Measurements from ENCODE around the gene OTOP3.

The OTOP3 gene

DNA sequence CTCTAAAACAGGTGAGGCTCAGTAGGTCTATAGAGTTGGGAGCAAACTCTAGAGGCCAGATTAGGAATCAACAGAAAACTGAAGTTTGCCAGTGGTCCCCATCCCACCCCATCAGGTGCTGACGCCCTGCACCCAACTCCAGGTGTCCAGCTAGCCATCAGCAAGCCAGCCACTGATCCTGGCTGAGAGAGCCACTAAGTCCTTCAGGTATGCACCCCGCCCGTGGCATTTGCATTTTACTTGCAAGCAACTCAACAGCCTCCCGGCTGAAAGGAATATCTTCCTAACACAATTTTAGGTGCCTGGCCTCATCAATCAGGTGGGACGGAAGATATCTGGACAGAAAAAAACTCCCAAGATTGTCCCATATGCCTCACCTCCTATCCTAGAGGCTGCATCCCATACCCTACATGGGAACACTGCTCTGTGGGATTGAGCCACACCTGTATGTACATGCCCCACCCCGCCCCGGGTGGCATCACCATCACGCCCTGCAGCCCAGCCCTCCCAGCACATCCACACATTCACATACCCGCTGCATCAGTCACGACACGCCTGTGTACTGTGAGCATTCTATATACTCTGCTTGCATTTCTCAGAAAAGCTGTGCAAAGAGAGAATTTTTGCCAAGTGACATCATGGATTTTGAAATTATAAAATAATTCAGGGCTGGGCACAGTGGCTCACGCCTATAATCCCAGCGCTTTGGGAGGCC, 8.3 kb downstream of the OTOP3 start:
- no peak for DNase-seq

DNA sequence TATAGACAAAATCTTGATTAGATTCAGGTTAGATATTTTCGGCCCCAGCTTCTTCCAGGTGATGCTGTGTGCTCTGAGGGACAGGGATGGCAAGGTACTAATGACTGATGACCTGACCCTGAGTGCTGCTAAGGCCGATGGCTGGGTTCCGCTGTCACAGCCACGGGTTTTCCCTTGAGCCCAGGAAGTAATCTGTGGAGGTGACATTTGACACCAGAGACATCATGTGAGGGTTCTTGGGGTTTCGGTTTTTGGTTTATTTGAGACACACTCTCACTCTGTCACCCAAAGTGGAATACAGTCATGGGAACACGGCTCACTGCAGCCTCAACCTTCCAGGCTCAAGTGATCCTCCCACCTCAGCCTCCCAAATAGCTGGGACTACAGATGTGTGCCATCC, 9.8 kb downstream of the OTOP3 start:
- no peak for DNase-seq

DNA sequence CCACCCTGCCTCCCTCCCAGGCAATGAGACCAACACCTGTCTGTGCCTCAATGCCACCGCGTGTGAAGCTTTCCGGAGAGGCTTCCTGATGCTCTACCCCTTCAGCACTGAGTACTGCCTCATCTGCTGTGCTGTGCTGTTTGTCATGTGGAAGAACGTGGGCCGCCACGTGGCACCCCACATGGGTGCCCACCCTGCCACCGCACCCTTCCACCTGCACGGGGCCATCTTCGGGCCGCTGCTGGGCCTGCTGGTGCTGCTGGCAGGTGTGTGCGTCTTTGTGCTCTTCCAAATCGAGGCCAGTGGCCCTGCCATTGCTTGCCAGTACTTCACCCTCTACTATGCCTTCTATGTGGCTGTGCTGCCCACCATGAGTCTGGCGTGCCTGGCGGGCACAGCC, 10.9 kb downstream of the OTOP3 start:
- DNase-seq: no peak

DNA sequence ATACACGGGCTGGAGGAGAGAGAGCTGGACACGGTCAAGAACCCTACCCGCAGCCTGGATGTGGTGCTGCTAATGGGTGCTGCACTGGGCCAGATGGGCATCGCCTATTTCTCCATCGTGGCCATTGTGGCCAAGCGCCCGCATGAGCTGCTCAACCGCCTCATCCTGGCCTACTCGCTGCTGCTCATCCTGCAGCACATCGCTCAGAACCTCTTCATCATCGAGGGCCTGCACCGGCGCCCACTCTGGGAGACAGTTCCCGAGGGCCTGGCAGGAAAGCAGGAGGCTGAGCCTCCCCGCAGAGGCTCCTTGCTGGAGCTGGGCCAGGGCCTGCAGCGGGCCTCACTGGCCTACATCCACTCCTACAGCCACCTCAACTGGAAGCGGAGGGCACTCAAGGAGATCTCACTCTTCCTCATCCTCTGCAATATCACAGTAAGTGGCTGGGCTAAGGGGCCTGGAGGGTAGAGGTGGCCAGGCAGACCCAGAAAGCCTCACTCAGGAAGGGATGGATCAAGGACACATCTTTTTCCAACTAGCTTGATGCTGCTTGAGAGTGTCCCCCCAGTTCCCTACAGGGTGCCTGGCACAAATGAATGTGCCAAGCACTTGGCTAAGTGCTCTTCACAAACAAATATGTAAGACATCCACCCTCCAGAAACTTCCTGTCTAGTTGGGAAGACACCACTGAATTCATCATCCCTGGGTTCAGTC, 11.5 kb downstream of the OTOP3 start:
- no peak for DNase-seq

DNA sequence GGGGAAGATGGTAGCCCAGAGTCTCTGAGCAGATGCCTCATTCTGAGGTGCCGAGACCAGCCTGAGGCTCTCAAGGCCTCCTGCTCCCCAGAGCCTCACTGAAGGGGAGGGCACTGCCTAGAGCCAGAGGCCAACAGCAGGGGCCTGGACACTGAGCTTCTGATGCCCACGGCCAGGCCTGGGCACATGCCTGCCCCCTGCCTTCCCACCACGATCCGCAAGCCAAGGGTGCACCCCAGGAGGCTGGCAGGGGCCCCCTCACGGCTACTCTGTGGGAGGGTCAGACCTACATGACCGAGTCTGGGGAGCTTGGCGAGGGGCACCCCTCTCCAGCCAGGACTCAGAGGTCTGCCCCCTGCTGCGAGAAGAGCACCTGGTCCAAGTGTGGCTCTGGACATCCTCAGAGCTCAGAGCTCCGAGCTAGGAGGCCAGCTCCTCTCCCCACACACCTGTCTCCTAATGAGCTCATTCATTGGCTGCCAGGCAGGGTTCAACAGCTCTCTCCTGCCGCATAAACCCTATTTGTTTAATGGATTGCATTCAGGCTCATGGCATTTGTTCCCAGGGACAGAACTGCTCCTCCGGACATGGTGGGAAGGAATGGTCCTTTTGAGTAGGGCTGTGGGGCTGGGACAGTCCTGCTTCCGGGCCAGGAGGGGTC, 13.9 kb downstream of the OTOP3 start:
- no peak for DNase-seq

DNA sequence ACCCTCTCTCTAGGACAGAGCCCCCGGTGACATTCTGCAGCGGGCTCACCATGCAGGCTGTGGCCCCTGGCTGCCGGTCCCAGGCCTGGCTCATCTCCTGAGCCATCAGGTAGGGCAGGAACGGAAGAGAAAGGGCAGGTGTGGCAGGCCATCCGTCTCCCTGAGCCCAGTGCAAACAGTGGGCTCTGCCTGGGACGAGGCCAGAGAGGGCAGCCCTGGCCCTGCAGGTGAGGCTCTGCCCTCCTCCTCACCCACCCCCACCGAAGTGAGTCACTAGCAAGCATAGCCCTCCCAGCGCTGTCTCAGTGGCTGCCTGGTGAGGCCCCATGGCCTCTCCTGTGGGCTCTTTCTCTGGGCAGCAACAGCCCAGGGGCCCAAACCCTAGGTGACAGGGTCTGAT, 14.5 kb downstream of the OTOP3 start:
- DNase-seq: no peak

DNA sequence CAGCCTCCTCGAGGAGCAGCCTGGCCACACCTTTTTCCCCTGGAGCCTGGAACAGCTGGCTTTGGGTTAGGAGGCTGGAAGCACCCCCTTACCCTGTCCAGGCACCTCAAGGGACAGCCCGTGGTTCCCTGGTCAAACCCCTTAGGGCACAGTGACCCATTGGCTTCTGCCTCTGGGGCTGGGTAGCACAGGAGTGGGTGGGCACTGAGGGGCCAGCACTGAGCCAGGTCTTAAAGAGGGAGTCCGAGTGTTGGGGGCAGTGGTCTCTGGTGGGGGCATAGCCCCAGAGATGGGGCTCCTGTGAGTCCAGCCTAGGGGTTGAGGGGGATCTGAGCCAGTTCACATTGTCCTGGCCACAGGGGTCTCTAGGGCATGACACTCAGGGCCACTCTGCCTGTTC, 15.4 kb downstream of the OTOP3 start:
- DNase-seq: no peak

DNA sequence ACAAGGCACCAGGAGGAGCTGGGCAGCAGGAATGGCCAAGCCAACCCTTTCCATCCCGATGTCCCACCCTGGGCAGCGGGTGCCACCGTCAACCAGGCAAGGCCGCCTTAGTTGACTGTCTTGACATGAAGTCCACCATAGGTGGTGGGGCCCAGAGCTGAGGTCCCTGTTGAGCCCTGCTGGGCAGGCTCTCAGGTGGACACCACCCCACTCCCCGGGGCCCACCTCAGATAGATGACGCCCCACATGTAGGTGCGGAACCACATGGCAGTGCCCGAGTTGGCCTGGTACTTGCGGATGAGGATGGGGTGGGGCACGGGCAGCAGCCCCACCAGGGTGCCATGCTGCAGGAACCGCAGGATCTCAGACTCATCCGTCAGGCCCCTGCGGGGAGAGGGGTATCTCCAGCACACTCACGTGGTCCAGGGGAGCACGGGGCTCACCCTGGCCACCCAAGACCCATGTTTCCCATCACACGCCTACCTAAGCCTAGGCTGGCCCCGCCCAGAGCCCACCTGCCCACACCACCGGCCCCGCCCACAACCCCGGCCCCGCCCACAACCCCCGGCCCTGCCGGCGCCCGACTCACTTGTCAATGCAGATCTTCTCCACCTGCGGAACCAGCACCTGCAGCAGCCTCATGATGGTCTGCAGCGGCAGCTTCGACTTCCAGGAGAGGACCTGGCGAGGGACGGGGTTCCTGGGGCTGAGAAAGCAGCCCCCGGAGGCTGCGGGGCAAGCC, 16.2 kb downstream of the OTOP3 start:
- no peak for DNase-seq

DNA sequence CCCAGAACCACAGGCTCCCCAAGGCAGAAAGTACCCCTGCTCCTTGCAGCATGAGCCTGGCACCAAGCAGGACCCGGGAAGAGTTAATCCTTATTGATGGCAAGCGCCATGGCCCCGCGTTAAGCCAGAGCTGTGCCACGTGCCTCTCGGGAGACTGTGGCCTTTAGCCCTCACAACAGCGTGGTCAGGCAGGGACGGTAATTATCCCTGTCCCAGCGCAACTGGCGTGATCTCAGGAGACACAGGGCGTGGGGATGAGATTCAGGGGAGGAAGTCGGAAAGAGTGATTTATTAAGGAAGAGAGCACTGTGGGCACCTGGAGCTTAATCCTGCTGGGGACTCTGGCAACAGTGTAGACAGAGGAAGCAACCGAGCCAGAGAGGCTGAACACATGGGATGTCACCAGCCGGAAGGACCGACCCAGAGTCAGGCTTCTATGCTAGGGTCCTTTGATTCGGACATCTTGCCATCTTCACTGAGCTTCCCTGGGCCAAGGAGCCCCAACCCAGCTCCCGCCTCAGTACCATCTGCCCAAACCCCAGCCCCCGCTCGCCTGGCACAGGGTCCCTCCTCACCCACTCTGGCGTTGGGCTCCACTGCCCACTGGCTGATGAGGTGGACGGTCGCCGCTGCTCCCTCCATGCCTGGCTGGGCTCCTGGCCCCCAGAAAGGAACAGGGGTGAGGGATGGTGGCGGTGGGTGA, 16.9 kb downstream of the OTOP3 start:
- DNase-seq: no peak

DNA sequence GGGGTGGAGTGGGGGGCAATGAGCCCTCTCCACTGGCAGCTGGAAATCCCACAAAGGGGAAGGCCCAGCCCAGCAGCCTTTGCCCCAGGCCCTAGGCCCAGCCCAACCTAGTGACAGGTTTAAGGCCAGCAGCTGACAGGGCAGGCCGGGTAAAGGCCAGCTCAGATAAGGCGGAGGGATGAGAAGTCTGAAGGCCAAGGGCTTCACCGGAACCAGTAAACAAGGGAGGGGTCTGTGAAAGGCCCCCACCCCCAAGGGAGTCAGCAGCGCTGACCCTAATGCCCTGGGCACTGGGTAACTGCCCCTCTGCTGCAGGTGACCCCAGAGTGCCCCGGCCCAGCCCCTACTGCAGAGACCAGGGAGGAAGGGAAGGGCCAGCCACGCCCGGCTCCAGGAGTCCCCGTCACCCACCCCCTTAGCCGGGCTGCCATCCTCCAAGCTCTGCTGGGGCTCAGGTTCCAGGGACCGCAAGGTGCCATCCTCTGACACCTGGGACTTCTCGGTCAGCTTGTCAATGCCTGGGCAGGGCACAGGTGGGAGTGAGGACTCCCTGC, 17.5 kb downstream of the OTOP3 start:
- no peak for DNase-seq

DNA sequence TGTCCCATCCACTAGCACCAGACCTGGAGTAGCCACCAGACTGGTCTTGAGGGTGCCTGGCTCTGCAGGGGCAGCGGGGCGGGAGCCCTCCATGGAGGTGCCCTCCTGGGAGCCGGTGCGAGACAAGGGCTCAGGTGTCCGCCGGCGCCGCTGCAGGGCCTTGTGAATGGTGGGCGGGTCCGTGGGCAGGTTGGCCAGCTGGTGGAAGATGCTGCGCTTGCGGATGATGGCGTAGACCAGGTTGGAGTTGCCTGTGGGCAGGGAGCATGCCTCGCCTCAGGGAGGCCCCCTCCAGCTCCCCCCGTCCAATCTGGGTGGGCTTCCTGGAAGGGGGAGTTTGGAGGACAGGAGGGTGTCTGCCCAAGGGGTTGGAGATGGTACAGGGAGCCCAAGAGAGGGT, 18.4 kb downstream of the OTOP3 start:
- DNase-seq: no peak

DNA sequence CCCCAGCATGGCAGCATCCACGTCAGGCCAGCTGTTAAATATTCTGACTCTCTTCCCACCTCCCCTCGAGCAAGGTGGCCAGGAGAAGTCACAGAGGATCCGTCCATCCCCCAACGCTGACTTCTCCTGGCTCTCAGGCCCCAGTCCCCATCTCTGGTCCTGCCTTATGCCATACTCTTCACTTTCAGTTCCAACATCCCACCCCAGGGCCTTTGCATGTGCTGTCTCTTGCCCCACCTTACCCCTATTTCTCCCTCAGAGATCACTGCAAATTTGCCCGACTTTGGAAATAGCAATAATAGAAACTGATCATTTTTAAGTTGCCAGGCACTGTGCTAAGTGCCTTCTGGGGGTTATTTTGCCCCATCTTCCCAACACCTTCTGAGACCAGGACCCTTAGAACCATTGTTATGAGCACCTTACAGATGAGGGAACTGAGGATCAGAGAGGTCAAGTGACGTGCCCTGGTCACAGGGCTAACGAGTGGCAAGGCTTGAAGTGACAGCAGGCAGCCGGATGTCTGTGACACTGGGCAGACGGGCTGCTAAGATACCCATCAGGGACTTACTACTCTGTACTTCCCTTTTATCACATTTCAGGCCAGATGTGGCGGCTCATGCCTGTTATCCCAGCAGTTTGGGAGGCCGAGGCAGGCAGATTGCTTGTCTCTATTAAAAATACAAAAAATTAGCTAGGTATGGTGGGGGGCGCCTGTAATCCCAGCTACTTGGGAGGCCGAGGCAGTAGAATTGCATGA, 19.1 kb downstream of the OTOP3 start:
- DNase-seq: no peak

DNA sequence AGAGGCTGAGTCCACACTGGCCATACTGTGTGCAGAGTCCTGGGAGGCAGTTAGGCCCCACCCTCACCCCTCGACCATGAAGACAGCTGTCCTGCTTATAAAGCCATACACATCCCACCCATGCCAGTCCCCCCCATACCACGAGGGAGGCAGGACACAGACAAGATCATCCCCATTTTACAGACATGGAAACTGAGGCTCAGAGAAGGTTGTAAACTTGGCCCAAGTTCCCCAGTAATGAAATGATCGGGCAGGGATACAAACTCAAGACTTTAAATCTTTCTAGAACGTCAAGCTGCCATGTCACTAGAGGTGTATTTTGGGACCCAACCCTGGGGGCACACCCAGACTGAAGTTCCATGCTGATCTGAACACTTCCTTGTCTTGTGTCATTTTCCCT, 20.4 kb downstream of the OTOP3 start:
- DNase-seq: no peak

DNA sequence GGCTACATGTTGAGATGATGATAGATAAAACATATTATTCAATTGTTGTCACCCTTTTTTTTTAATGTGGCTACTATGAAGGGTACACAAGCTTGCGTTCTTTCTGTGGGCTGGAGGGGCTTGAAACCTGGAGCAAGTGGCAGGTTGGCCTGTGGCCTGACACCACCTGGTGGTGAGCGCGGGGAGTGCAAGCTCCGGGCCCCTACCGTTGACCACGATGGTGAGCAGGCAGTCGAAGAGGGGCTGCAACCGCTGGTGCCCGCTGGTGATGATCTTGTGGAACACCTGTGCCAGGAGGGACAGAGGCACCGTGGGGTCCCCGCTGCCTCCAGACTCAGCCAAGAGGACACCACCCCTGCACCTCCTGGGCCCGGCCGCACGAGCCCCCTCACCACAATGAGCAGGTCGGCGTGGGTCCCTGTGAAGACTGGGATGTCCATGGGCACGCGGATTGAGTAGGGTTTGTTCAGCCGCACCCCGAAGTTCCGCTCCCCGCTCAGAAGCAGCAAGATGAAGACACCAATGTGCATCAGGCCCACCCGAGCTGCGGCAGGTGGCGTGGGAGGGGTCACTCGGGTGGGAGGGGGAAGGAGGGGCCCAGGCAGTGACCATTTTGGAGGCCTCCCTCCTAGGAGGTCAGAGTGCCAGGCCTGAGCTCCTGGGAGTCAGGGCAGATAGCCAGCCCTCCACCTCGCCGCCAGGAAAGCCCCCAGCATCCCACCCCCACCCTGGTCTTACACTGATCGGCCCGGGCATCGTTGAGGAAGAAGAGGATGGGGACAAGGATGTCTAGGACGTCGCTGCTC, 22.4 kb downstream of the OTOP3 start:
- peak; percentile 59 for DNase-seq

DNA sequence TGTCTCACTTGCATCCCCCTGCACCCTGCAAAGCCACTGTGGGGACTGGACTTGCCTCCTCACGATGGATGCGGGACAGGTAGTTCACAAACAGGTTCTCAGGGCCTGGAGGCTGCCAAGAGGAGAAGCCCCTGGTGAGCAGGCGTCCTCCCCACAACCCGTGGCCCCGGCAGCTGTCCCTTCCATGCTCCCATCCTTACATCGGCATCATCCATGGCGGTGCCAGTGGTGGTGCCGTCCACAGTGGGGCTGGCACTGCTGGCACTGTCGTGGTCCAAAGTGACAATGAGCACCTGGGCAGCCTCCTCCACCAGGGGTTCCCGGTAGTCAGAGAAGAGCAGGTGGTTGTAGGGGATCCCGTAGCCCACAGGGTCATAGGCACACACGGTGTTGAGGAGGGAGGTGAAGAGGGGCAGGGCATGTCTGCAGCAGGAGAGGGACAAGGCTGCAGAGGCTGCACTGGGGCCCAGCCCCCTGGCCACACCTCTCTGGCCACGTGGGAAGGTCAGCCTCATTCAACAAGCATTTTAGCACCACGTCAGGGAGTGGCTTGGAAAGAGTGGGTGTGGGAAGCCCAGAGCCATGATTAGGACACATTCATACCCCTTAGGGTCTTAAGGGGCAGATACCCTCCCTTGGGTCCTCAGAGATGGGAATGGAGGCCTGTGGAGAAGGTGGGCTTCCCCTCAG, 24.3 kb downstream of the OTOP3 start:
- DNase-seq: no peak

DNA sequence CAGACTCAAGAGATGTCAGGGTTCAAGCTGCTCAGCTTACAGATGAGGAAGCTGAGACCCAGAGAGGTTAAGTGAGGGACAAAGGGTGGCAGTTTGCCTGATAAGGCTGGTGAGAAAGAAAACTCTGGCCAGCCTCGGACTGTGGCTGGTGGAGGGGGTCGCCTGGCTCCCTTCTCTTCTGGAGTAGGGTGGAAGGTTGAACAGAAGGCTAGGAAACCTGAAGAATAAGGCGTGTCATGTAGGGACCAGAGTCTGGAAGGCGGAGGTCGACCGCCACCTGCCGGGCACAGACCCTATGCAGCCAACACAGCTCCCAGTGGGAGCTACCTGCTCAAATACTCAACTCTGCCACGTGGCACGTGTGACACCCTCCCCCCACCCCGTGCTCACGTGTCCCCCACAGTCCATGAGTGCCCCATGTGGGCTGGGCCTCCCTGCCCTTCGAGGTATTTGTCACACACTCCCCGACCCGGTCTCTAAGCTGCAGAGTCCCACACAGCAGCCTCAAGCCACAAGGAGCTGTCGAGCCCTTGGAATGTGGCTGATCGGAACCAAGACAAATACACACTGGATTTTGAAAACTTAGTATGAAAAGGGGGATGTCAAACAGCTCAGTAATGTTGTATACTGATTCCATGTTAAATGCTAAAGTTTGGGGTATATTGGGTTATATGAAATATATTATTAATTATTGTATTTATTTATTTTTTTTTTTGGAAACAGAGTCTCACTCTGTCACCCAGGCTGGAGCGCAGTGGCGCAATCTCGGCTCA, 25.1 kb downstream of the OTOP3 start:
- DNase-seq: peak; percentile 58

DNA sequence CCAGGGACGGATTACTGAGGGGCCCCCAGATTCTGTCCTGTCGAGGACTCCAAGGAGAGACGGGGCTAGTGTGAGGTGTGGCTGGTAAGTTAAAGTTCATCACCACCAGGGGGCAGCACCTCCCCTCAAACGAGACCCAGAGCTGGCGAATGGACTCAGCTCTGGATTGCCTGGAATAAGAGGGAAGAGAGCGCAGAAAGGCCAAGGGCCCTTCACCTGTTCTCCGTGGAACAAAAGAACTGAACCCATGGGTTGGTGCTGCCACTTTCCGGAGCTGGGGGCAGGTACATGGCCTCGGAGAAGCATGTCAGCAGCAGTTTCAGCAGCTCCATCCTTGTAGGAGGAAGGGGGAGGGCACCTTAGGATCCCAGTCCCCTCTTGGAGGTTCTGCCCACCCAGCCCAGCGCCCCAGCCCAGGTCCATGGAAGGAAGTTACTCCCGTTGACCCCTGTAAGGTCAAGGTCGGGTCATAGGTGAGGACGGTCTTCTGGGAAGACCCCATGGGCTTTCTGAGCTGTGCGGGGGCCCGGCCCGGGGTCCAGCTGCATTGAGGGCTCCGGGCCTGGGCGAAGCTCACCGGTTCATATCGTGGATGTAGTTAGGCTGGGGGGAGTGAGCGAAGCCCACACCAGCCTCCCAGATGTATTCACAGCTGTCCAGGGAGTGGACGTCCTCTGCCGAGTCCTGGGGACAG, 26.1 kb downstream of the OTOP3 start:
- peak; percentile 79 for DNase-seq

DNA sequence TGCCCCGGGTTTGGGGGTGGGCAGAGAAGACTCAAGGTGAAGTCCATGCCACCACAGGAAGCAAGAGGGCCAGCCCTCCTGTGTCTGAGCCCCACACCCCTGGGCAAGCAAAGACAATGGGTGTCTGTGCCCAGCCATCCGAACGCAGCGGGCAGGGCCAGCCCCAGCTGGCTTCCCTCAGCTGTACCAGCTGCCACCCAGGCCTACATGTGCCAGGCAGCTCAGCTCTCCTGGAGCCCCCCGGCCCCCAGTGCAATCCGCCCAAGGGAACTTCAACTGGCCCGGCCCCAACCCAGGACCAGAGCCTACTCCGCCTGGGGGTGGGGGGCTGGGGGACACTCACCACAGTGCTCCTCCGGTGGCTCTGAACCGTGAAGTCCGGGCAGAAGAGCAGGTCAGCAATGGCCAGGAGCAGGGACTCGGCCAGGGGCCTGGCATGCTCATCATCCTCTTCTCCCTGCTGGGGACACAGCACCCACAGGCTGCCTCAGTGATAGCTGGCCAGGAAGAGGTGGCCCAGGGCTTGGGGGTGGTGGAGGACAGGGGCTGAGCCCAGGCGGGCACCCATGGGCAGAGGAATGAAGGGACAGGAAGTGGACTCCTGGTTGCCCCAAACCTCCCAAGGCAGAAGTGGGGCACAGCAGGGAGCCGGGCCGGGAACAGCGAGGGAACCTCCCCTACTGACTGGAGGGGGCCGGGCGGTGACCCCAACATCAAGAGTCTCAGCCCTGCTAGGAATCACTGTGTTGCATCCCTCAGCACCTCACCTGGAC, 27.1 kb downstream of the OTOP3 start:
- DNase-seq: no peak
